K562 (cell line): Measurements from ENCODE around the gene TRIM62. TPM values are rescaled to one million over a fixed set of nuclear protein-coding genes. Genes with fewer than 3 reads are reported as not detected.

Experiments used
- BRD4 ChIP-seq: fragments of 200-600 bp; sonication (generic); IDR thresholded peaks from 2 replicates; pipeline ENCODE4 v1.6.1; 2017; ENCODE audit warnings: inconsistent platforms
- DEAF1 ChIP-seq: fragments of 450-650 bp; formaldehyde crosslinking; IDR thresholded peaks from 2 replicates; pipeline ENCODE4 v1.4.0; 2020; ENCODE audit warnings: mild to moderate bottlenecking, moderate library complexity
- ETV1 ChIP-seq: fragments of 450-650 bp; conservative IDR thresholded peaks from 2 replicates; pipeline ENCODE4 v1.6.1; 2016; ENCODE audit warnings: missing genetic modification characterization, control low read depth, low read depth, missing compliant biosample characterization
- KLF1 ChIP-seq: fragments of 450-650 bp; IDR thresholded peaks from 2 replicates; pipeline ENCODE4 v1.6.1; 2016; ENCODE audit warnings: missing genetic modification characterization, missing compliant biosample characterization
- MECOM ChIP-seq: fragments of 250-450 bp; sonication (Bioruptor Pico); IDR thresholded peaks from 2 replicates; pipeline ENCODE4 v1.8.0; 2022; ENCODE audit warnings: inconsistent platforms
- NR2C1 ChIP-seq, 2 experiments: fragments of 450-650 bp; IDR thresholded peaks; 2 replicates each; pipeline ENCODE4 v1.6.1; 2017; ENCODE audit warnings: mild to moderate bottlenecking in 2 of 2, antibody characterized with exemption in 1 of 2, inconsistent platforms in 1 of 2, missing compliant biosample characterization in 1 of 2, missing genetic modification characterization in 1 of 2
- ZBTB11 ChIP-seq, 3 experiments: fragments of 200-800 bp in 1 of 3; fragments of 250-450 bp in 1 of 3; fragments of 450-650 bp in 1 of 3; sonication (Bioruptor Pico) in 1 of 3; sonication (Bioruptor generic) in 1 of 3; formaldehyde crosslinking in 1 of 3; IDR thresholded peaks; 2 replicates each; pipeline versions ENCODE4 v1.6.1 to v1.8.0; 2016 to 2022; ENCODE audit warnings: mild to moderate bottlenecking in 2 of 3, missing genetic modification characterization in 2 of 3, missing compliant biosample characterization in 1 of 3, moderate library complexity in 1 of 3
- ZNF174 ChIP-seq: fragments of 250-450 bp; sonication (Bioruptor Pico); IDR thresholded peaks from 2 replicates; pipeline ENCODE4 v1.4.0; 2020; ENCODE audit warnings: mild to moderate bottlenecking
- ZNF347 ChIP-seq: fragments of 450-650 bp; formaldehyde crosslinking; IDR thresholded peaks from 2 replicates; pipeline ENCODE4 v1.4.0; 2020; ENCODE audit warnings: low read depth, mild to moderate bottlenecking, moderate library complexity
- polyA plus RNA-seq, 8 experiments: library from polyadenylated mRNA; depleted of rRNA in 4 of 8; stranded (reverse) in 5 of 8; unstranded in 3 of 8; fragments of >200 nt; fragmentation: Nextera tagmentation in 2 of 8; fragmentation: Illumina TruSeq in 1 of 8; extraction: Ambion mirVana in 2 of 8; extraction: Trizol in 1 of 8; gene quantifications; 2 replicates each; pipeline versions ENCODE4 v1.2.1 to v1.2.3, GENCODE V29; 2011 to 2014; ENCODE audit warnings: inconsistent platforms in 1 of 8, missing spikeins in 1 of 8
- total RNA-seq, 7 experiments: library from RNA; depleted of rRNA in 6 of 7; stranded (reverse); fragments of >200 nt in 6 of 7; fragmentation: Illumina TruSeq in 2 of 7; extraction: Trizol in 2 of 7; gene quantifications; 2 replicates each; pipeline versions ENCODE4 v1.2.1 to v1.2.3, GENCODE V29; 2011 to 2021; ENCODE audit warnings: low replicate concordance in 1 of 7
- TF ChIP-seq, protein P1 (sequence below): fragments of 250-450 bp; sonication (Bioruptor Pico); IDR thresholded peaks from 2 replicates; pipeline ENCODE4 v1.4.0; 2020; ENCODE audit warnings: mild to moderate bottlenecking, moderate library complexity, borderline replicate concordance
- TF ChIP-seq, protein P2 (sequence below): fragments of 200-800 bp; sonication (Bioruptor generic); IDR thresholded peaks from 2 replicates; pipeline ENCODE4 v1.6.1; 2017; ENCODE audit warnings: missing genetic modification characterization, missing compliant biosample characterization
- TF ChIP-seq, protein P3 (sequence below): fragments of 450-650 bp; formaldehyde crosslinking; IDR thresholded peaks from 2 replicates; pipeline ENCODE4 v1.4.0; 2020; ENCODE audit warnings: mild to moderate bottlenecking, moderate library complexity
- TF ChIP-seq, protein P4 (sequence below): fragments of 450-650 bp; formaldehyde crosslinking; IDR thresholded peaks from 2 replicates; pipeline ENCODE4 v1.4.0; 2020; ENCODE audit warnings: mild to moderate bottlenecking, moderate library complexity

Gene TRIM62
- total and polyA plus RNA-seq, 9 of the 15 experiments (the other 6 are each of a cell fraction or from before 2014, with no cell fraction given): 0.18 to 2.3 (median 0.52) TPM

- TF ChIP-seq, protein P1, sequence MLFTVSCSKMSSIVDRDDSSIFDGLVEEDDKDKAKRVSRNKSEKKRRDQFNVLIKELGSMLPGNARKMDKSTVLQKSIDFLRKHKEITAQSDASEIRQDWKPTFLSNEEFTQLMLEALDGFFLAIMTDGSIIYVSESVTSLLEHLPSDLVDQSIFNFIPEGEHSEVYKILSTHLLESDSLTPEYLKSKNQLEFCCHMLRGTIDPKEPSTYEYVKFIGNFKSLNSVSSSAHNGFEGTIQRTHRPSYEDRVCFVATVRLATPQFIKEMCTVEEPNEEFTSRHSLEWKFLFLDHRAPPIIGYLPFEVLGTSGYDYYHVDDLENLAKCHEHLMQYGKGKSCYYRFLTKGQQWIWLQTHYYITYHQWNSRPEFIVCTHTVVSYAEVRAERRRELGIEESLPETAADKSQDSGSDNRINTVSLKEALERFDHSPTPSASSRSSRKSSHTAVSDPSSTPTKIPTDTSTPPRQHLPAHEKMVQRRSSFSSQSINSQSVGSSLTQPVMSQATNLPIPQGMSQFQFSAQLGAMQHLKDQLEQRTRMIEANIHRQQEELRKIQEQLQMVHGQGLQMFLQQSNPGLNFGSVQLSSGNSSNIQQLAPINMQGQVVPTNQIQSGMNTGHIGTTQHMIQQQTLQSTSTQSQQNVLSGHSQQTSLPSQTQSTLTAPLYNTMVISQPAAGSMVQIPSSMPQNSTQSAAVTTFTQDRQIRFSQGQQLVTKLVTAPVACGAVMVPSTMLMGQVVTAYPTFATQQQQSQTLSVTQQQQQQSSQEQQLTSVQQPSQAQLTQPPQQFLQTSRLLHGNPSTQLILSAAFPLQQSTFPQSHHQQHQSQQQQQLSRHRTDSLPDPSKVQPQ (CRISPR knock-in tag): no peak
- TF ChIP-seq, protein P2, sequence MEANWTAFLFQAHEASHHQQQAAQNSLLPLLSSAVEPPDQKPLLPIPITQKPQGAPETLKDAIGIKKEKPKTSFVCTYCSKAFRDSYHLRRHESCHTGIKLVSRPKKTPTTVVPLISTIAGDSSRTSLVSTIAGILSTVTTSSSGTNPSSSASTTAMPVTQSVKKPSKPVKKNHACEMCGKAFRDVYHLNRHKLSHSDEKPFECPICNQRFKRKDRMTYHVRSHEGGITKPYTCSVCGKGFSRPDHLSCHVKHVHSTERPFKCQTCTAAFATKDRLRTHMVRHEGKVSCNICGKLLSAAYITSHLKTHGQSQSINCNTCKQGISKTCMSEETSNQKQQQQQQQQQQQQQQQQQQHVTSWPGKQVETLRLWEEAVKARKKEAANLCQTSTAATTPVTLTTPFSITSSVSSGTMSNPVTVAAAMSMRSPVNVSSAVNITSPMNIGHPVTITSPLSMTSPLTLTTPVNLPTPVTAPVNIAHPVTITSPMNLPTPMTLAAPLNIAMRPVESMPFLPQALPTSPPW (CRISPR knock-in tag): peak; percentile 97
- TF ChIP-seq ZNF174 (CRISPR knock-in tag): no peak
- TF ChIP-seq ETV1 (tag): peak; percentile 85
- TF ChIP-seq, protein P3, sequence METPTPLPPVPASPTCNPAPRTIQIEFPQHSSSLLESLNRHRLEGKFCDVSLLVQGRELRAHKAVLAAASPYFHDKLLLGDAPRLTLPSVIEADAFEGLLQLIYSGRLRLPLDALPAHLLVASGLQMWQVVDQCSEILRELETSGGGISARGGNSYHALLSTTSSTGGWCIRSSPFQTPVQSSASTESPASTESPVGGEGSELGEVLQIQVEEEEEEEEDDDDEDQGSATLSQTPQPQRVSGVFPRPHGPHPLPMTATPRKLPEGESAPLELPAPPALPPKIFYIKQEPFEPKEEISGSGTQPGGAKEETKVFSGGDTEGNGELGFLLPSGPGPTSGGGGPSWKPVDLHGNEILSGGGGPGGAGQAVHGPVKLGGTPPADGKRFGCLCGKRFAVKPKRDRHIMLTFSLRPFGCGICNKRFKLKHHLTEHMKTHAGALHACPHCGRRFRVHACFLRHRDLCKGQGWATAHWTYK (CRISPR knock-in tag): no peak
- TF ChIP-seq ZBTB11 (CRISPR knock-in tag; IDR thresholded peaks at IDR 0.05): peak in 2 of 3 experiments; percentile 71 to 97; a peak in 4 of 6 replicates
- TF ChIP-seq MECOM (CRISPR knock-in tag): no peak
- TF ChIP-seq DEAF1: no peak
- no peak for TF ChIP-seq KLF1 (tag)
- TF ChIP-seq, protein P4, sequence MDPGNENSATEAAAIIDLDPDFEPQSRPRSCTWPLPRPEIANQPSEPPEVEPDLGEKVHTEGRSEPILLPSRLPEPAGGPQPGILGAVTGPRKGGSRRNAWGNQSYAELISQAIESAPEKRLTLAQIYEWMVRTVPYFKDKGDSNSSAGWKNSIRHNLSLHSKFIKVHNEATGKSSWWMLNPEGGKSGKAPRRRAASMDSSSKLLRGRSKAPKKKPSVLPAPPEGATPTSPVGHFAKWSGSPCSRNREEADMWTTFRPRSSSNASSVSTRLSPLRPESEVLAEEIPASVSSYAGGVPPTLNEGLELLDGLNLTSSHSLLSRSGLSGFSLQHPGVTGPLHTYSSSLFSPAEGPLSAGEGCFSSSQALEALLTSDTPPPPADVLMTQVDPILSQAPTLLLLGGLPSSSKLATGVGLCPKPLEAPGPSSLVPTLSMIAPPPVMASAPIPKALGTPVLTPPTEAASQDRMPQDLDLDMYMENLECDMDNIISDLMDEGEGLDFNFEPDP (CRISPR knock-in tag): no peak
- no peak for TF ChIP-seq ZNF347 (CRISPR knock-in tag)
- no peak; the same call in 1 of the 2 replicates for TF ChIP-seq BRD4
- TF ChIP-seq NR2C1 (IDR thresholded peaks at IDR 0.05): peak; percentile 77
- peak; percentile 76 for TF ChIP-seq NR2C1 (tag; IDR thresholded peaks at IDR 0.05)
These were observed 54.6 kb downstream of the TRIM62 start (continued) for GRCh38 chr1:33127001-33127823.
